Suppressor macrophage treated with lipopolysaccharide for 4 hours (primary cell): Measurements from ENCODE around the gene TAF4.
"Not testable (repeated sequence)": the region's sequence is repeated elsewhere in the genome, so short reads cannot be mapped to it uniquely, and the experiment has no call there.

Experiments
- DNase-seq: peaks from one replicate; pipeline ENCODE4 v3.0.0-alpha.2; 2020

Gene TAF4

GRCh38 chr20:61976644-61977418 lies 88.8 kb downstream of the TAF4 start:
- DNase-seq: no peak

DNA sequence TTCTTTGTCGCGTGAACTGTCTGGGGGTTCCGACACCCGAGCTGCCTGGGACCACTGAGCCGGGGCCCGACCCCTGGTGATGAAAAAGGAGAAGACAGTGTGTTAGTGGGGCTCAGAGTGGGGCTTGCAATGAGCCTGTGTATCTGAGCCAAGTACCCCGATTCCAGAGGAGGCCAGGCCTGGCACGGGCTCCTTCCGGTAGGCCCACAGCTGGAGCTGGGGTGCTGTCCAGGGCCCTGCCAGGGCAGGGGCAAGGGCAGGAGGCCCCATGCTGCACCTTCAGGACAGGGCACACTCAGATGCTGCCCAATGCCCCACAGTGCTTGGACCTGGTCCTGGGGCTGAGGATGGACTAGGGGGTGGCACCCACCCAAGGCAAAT lies 89.4 kb downstream of the TAF4 start:
- DNase-seq: no peak

DNA sequence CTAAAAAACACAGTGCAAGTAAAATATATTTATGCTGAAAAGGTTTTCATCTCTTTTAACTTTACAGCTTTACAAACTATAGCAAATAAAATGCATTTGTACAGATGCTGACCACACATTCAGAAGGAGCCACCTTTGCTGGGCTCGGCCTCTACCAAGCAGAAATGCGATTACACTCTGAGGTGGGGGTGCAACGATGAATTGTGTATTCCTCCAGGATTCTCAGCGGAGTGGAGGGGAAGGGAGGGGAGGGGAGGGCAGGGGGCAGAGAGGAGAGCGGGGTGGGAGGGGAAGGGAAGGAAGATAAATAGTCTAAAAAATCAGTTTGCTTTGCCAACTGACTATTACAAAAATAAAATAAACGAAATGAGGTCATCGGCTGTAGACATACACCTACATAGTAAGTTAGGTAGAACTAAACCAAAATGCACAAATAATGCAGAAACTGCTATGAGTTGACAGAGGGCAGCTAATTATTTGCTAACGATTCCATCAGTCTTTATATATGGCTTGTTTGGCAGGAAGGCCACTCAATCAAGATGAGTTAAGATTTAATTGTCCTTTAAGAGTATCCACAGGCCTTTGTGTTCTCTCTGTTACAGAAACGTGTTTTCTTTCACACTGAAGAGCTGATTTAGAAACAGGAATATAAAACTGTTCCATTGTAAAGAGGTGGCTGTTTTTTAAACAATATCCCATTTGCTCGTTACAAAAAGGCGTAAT lies 90.1 kb downstream of the TAF4 start:
- DNase-seq: no peak

DNA sequence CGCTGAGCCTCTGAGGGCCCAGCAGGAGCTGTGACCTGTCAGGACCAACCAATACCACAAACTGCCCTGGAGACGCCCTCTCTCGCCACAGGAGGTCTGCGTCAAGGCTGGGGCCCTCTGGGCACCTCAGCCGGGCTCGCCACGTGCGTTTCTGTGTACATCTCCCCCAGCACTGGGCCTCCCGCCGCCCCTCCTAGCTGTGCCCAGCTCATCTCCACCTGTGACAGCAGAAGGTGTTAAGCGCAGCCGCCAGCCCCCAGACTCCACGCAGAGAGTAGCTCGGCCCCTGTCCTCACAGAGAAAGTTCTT lies 91.4 kb downstream of the TAF4 start:
- no peak for DNase-seq

DNA sequence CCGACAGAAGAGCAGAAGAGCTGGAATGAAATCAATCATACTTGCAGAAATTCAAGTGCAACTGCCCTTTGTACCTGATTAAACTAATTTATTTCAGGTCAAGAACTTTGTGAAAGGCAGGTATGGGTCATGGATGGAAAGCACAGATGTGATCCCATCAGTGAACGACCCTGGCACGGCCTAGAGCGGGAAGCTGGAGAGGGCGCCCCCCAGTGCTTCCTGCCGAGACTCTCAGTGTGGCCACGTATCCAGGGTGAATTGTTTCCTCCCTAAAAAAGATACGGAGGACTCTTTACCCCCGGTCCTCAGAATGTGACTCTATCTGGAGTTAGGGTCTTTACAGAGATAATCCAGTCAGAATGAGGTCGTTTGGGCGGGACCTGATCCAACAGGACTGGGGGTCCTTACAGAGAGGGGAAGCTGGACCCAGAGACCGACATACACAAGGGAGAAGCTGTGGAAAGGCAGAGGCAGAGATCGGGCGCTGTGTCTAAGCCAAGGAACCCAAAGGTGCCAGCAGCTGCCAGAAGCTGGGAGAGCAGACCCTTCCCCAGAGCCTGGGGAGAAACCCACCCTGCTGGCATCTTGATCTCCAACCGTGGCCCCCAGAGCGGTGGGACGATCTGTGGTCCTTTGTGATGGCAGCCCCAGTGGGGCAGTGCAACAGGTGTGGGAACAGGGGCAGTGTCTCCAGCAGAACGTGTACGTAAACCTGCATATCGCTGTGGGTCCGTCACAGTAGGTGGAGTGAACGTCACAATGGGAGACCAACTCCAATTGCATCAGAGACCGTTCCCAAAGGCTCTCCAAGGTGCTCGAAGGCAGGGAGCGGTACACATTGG lies 91.9 kb downstream of the TAF4 start:
- no peak for DNase-seq

GRCh38 chr20:61972636-61973508 lies 92.8 kb downstream of the TAF4 start:
- DNase-seq: no peak

DNA sequence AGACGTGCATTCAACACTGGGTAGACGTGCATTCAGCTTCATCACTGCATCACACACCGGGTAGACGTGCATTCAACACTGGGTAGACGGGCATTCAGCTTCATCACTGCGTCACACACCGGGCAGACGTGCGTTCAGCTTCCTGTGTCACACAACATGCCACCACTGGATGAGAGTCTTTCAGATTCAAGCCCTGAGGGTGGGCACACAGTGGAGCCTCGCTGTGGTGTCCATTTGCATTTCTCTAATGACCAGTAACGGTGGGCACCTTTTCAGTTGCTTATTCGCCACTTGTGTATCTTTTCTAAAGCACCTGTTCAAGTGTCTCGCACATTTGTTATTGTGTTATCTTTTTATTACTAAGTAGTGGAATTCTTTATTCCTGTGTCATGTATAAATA lies 94.1 kb downstream of the TAF4 start:
- not testable (repeated sequence) for DNase-seq

GRCh38 chr20:61970357-61970756 lies 95.3 kb downstream of the TAF4 start:
- DNase-seq: no peak

- no peak for DNase-seq
These were observed 95.9 kb downstream of the TAF4 start for GRCh38 chr20:61969806-61970205.

- DNase-seq: no peak
These were observed 96.7 kb downstream of the TAF4 start for GRCh38 chr20:61968932-61969331.

- no peak for DNase-seq
These were observed 97.5 kb downstream of the TAF4 start for GRCh38 chr20:61968036-61968810.

DNA sequence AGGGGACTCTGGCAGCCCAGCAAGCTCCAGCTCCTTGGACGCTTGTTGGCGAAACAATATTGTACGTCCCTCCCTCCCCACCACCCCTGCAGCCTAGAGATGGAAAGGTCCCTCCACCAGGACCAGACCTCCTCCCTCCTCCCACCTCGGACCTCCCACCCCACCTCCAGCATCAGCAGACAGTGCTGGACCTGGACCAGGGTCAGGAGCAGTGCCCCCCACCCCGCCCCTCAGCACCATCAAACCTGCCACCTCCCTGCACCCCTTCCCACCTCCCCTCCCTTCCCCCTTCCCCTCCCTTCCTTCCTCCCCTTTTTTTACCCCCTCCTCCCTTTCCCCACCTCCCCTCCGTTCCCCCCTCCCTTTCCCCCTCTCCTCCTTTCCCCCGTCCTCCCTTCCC lies 98.4 kb downstream of the TAF4 start:
- no peak for DNase-seq

GRCh38 chr20:61966492-61967244 lies 99.0 kb downstream of the TAF4 start:
- DNase-seq: no peak

DNA sequence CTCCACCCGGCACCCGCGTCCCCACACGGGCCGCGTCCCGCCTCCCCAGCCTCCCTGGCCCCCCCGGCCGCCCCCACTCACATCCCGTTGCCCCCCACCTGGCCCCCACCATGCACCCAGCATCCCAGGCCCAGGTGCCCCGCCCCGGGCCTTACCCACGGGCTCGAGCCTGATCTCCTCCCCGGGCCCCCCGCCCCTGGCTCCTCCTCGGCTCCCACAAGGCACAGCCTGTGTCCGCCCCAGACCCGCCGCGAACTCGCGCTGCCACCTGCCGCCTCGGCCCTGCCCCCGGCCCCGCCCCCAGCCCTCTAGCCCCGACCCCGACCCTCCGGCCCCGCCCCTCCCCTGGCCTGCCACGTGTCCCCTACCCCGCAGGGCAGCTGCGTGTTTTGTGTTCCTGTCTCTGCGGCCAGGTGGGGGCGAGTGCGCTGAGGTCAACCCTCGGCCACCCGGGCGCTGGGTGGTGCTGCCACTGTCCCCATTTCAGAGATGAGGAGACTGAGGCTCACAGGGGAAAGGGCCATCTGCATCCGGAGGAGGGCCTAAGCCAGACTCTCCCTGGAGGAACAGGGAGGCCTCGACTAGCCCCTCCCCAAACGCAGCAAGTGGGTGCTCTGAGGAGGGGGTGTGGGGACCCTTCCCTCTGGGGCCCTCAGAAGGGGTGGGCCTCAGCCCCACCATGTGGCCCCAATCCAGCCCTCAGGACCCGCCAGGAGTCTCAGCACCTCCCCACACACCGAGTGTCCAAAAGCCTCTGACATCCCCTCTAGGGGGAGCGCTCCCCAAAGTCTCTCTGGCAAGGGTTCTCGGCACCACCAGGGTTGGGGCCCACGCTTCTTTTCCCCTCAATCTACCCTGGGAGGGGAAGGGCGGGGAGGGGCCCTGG lies 99.8 kb downstream of the TAF4 start:
- DNase-seq: no peak

DNA sequence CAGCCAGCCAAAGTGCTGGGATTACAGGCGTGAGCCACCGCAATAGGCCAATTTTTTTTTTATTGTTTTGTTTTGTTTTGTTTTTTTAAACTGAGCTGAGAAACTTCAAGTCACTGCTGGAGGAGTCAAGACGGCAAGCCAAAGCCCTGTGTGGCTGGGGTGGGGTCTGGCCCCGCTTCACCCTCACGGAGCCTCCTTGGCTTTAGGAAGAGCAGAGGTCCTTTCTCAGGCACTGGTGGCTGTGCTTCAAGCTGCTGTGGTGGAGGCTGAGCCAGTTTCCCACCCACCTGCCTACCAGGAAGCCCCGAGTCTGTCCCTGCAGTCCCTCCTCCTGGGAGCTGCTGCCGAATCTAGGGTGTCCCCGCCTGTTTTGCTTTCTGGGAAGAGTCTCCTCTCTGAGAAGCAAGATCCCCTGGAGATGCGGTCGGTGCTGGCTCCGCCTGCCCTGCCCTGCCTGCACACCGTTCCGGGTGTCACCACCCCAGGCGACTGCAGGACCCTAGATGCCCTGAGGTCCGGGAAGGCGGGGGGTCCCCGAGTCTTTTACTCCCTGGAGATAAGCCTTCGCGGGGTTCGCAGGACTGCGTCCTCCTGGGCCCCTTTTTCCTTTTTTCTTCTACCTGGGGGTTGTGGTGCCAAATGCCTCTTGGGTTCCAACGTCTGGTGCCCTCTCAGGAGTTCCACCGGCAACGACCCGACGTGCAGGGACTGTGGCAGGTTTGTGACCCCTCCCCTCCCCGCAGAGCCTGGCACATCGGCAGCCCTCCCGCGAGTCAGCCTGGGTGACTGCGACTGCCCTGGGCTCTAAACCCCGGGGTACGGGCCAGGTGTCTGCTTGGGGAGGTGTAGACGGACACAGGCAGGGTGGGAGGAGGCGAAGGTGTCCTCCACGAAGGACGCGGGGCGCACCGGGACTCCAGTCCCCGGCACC lies 100.7 kb downstream of the TAF4 start:
- no peak for DNase-seq

DNA sequence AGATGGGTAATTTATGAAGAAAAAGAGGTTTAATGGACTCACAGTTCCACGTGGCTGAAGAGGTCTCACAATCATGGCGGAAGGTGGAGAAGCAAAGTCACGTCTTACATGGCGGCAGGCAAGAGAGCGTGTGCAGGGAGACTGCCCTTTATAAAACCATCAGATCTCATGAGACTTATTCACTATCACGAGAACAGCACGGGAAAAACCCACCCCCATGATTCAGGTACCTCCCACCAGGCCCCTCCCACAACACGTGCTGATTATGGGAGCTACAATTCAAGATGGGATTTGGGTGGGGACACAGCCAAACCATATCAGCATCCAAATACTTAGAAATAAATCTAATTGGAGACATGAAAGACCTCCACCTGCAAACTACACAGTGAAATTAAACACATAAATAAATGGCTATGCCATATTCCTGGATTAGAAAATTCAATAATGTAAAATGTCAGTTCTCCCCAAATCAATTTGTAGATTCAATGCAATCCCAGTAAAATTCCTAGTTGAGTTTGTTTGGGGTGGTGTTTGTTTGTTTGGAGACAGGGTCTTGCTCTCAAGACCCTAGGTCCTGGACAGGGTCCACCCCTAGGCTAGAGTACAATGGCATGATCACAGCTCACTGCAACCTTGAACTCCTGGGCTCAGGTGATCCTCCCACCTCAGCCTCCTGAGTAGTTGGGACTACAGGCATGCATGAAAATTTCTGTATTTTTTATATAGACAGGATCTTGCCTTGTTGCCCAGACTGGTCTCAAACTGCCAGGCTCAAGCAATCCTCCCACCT lies 101.6 kb downstream of the TAF4 start:
- DNase-seq: no peak

- no peak for DNase-seq
These were observed 102.5 kb downstream of the TAF4 start for GRCh38 chr20:61963149-61963548.

- DNase-seq: no peak
These were observed 104.8 kb downstream of the TAF4 start for GRCh38 chr20:61960836-61961235.
